ENCODE results near the gene KDM8.

- TF ChIP-seq CTCF (IDR thresholded peaks at IDR 0.05) (no peak), ZFX (IDR thresholded peaks at IDR 0.05; ENCODE audit: borderline replicate concordance) (no peak)
These were observed 15.4 kb downstream of the KDM8 start for GRCh38 chr16:27218756-27219155.

Data from 22Rv1 (cell line).